HCT116 (cell line): ENCODE data around the gene CARD9. TPM values are rescaled to one million over a fixed set of nuclear protein-coding genes. Genes with fewer than 3 reads are reported as not detected.

ENCODE experiments used
- ATAC-seq: fragments of 200-7000 bp; cut with Tn5 transposase; 2 replicates; pipeline ENCODE4 v1.9.1; 2020; ENCODE audit warnings: mild to moderate bottlenecking, moderate library complexity
- BruUV-seq: library from RNA; stranded (reverse); fragments of 400-500 nt; replicated peaks from 2 replicates; lab custom pipeline; 2021; lab: Mats Ljungman, UMichigan
- CTCF ChIA-PET: fragments of 300-600 bp; sonication (Branson Sonifier 250); formaldehyde crosslinking; loops from one replicate; lab custom pipeline; 2021; ENCODE audit warnings: antibody characterized with exemption; lab: Charles Lee
- POLR2A ChIA-PET: fragments of 300-600, 350-600 bp; sonication (Branson Sonifier 250); formaldehyde crosslinking; loops from one replicate; lab custom pipeline; 2021; ENCODE audit warnings: antibody characterized with exemption; lab: Charles Lee
- RAD21 ChIA-PET, 2 experiments: fragments of 300-600 bp; sonication (Branson Sonifier 250); formaldehyde crosslinking; loops; one replicate each; lab custom pipeline; 2023; ENCODE audit warnings: low total read pairs in 2 of 2; ENCODE audit not compliant: uncharacterized antibody in 2 of 2, unreplicated experiment in 2 of 2, low non-redundant PET in 1 of 2; lab: Charles Lee
- DNase-seq: peaks from one replicate; pipeline ENCODE4 v3.0.0-alpha.2; 2010; ENCODE audit warnings: low read depth, low spot score
- H2AFZ ChIP-seq: fragments of 200-600 bp; shearing (Covaris generic), sonication (generic); 2 replicates; pipeline ENCODE4 v1.6.1; 2017; ENCODE audit warnings: low read depth, mixed run types, mixed read lengths, antibody characterized with exemption, low read length; ENCODE audit not compliant: poor library complexity, severe bottlenecking
- H3K27ac ChIP-seq: 2 replicates; pipeline ENCODE4 v1.5.1; 2012; ENCODE audit warnings: low read depth, low read length
- H3K27me3 ChIP-seq: fragments of 200-600 bp; sonication (generic); 2 replicates; pipeline ENCODE4 v1.6.1; 2016; ENCODE audit warnings: mixed run types, low read length, mixed read lengths; ENCODE audit not compliant: insufficient read depth
- H3K36me3 ChIP-seq, 2 experiments: fragments of 200-500 bp in 1 of 2; fragments of 200-600 bp in 1 of 2; sonication (Bioruptor generic) in 1 of 2; sonication (generic) in 1 of 2; 2 replicates each; pipeline versions ENCODE4 v1.5.1 to v1.6.1; 2014 to 2016; ENCODE audit warnings: low read length in 2 of 2, inconsistent platforms in 1 of 2, mixed read lengths in 1 of 2, mixed run types in 1 of 2; ENCODE audit not compliant: insufficient read depth in 2 of 2, control insufficient read depth in 1 of 2
- H3K4me1 ChIP-seq, 2 experiments: fragments of 200-600 bp in 1 of 2; sonication (generic) in 1 of 2; 2 replicates each; pipeline versions ENCODE4 v1.5.1 to v1.6.1; 2012 to 2017; ENCODE audit warnings: low read length in 2 of 2, inconsistent platforms in 1 of 2, mild to moderate bottlenecking in 1 of 2, mixed read lengths in 1 of 2, mixed run types in 1 of 2, moderate library complexity in 1 of 2; ENCODE audit not compliant: insufficient read depth in 2 of 2, control insufficient read depth in 1 of 2
- H3K4me2 ChIP-seq: fragments of 200-600 bp; sonication (generic); 2 replicates; pipeline ENCODE4 v1.6.1; 2017; ENCODE audit warnings: mixed run types, low read length, mixed read lengths
- H3K4me3 ChIP-seq, 2 experiments: fragments of 200-600 bp in 1 of 2; sonication (generic) in 1 of 2; replicated peaks in 1 of 2; 2 replicates each; pipeline ENCODE4 v1.5.1; 2011 to 2016; ENCODE audit warnings: low read length in 2 of 2, control low read depth in 1 of 2, low read depth in 1 of 2, mild to moderate bottlenecking in 1 of 2, mixed read lengths in 1 of 2, mixed run types in 1 of 2
- H3K79me2 ChIP-seq: fragments of 200-600 bp; sonication (generic); 2 replicates; pipeline ENCODE4 v1.6.1; 2017; ENCODE audit warnings: mild to moderate bottlenecking, mixed run types, low read length, moderate library complexity, mixed read lengths; ENCODE audit not compliant: insufficient read depth
- H3K9ac ChIP-seq: fragments of 200-600 bp; sonication (generic); 2 replicates; pipeline ENCODE4 v1.6.1; 2016; ENCODE audit warnings: low read length, mixed read lengths
- H3K9me2 ChIP-seq: fragments of 200-600 bp; sonication (generic), shearing (Covaris generic); 2 replicates; pipeline ENCODE4 v1.6.1; 2017; ENCODE audit warnings: mixed run types, mild to moderate bottlenecking, moderate library complexity; ENCODE audit not compliant: insufficient read depth
- H3K9me3 ChIP-seq, 2 experiments: fragments of 200-500 bp in 1 of 2; fragments of 200-600 bp in 1 of 2; sonication (Bioruptor generic) in 1 of 2; sonication (generic) in 1 of 2; 2 replicates each; pipeline ENCODE4 v1.6.1; 2014 to 2017; ENCODE audit warnings: low read length in 2 of 2, mixed read lengths in 2 of 2, inconsistent platforms in 1 of 2, low read depth in 1 of 2, mild to moderate bottlenecking in 1 of 2, mixed run types in 1 of 2, moderate library complexity in 1 of 2; ENCODE audit not compliant: control insufficient read depth in 1 of 2, insufficient read depth in 1 of 2
- H4K20me1 ChIP-seq: fragments of 200-600 bp; sonication (generic), shearing (Covaris generic); 2 replicates; pipeline ENCODE4 v1.6.1; 2017; ENCODE audit warnings: mixed run types, mild to moderate bottlenecking, moderate library complexity; ENCODE audit not compliant: insufficient read depth
- CEBPB ChIP-seq: IDR thresholded peaks from 2 replicates; pipeline ENCODE4 v1.6.1; 2012; ENCODE audit warnings: low read depth
- EGR1 ChIP-seq: IDR thresholded peaks from 2 replicates; pipeline ENCODE4 v1.6.1; 2012; ENCODE audit warnings: low read depth
- FOSL1 ChIP-seq: IDR thresholded peaks from 2 replicates; pipeline ENCODE4 v1.6.1; 2012; ENCODE audit warnings: low read depth
- JUND ChIP-seq: IDR thresholded peaks from 2 replicates; pipeline ENCODE4 v1.6.1; 2012
- POLR2AphosphoS5 ChIP-seq: IDR thresholded peaks from 2 replicates; pipeline ENCODE4 v1.6.1; 2011; ENCODE audit warnings: mild to moderate bottlenecking, low read depth, low read length, moderate library complexity
- SIN3A ChIP-seq: IDR thresholded peaks from 2 replicates; pipeline ENCODE4 v1.6.1; 2012; ENCODE audit warnings: low read depth
- TCF7L2 ChIP-seq: IDR thresholded peaks from 2 replicates; pipeline ENCODE4 v1.7.0; 2011; ENCODE audit warnings: borderline replicate concordance, inconsistent platforms; ENCODE audit not compliant: insufficient read depth, insufficient read length; ENCODE audit errors: extremely low read depth
- YY1 ChIP-seq: IDR thresholded peaks from 2 replicates; pipeline ENCODE4 v1.6.1; 2011; ENCODE audit warnings: low read length, low read depth, moderate library complexity, mild to moderate bottlenecking; ENCODE audit not compliant: insufficient replicate concordance; ENCODE audit errors: extremely low read depth
- intact Hi-C: fragments of 100-400 bp; cut with micrococcal nuclease; formaldehyde crosslinking; loops from 2 replicates; pipeline ENCODE4 v1.10.0; 2022
- total RNA-seq: library from RNA; stranded (reverse); gene quantifications from one replicate; pipeline ENCODE4 v1.2.1, GENCODE V29; 2021; ENCODE audit not compliant: unreplicated experiment
- TF ChIP-seq, protein P1 (sequence below): IDR thresholded peaks from 2 replicates; pipeline ENCODE4 v1.6.1; 2011; ENCODE audit warnings: mild to moderate bottlenecking, low read length, moderate library complexity; ENCODE audit not compliant: insufficient replicate concordance; ENCODE audit errors: extremely low read depth
- TF ChIP-seq, protein P2 (sequence below), 3 experiments: fragments of 200-600 bp in 1 of 3; sonication (generic) in 1 of 3; IDR thresholded peaks in 2 of 3; conservative IDR thresholded peaks in 1 of 3; 2 replicates each; pipeline ENCODE4 v1.5.1; 2012 to 2017; ENCODE audit warnings: low read depth in 2 of 3, low read length in 2 of 3, antibody characterized with exemption in 1 of 3, borderline replicate concordance in 1 of 3, control low read depth in 1 of 3, mild to moderate bottlenecking in 1 of 3, mixed read lengths in 1 of 3, mixed run types in 1 of 3, moderate library complexity in 1 of 3; ENCODE audit not compliant: insufficient read depth in 1 of 3

Gene CARD9
- total RNA-seq, 1 experiment from 2014 or later = 1.2 TPM

GRCh38 chr9:136395020-136395340 is 21.5 kb upstream of the CARD9 start:
- no peak for TF ChIP-seq JUND
- TF ChIP-seq, protein P1, sequence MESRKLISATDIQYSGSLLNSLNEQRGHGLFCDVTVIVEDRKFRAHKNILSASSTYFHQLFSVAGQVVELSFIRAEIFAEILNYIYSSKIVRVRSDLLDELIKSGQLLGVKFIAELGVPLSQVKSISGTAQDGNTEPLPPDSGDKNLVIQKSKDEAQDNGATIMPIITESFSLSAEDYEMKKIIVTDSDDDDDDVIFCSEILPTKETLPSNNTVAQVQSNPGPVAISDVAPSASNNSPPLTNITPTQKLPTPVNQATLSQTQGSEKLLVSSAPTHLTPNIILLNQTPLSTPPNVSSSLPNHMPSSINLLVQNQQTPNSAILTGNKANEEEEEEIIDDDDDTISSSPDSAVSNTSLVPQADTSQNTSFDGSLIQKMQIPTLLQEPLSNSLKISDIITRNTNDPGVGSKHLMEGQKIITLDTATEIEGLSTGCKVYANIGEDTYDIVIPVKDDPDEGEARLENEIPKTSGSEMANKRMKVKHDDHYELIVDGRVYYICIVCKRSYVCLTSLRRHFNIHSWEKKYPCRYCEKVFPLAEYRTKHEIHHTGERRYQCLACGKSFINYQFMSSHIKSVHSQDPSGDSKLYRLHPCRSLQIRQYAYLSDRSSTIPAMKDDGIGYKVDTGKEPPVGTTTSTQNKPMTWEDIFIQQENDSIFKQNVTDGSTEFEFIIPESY = no peak
- no peak for TF ChIP-seq CEBPB
- TF ChIP-seq POLR2AphosphoS5 = no peak
- no peak for TF ChIP-seq TCF7L2
- TF ChIP-seq SIN3A = no peak
- H3K4me2 ChIP-seq = no peak overlapping the region
- H3K27ac ChIP-seq = no peak overlapping the region
- DNase-seq = no peak
- no peaks in the 10 kb centered on the region for H4K20me1 ChIP-seq
- intact Hi-C loops = no loop called here
- H3K9ac ChIP-seq = no peak overlapping the region
- BruUV-seq = no TSS peak
- no peak overlapping the region for H2AFZ ChIP-seq
- ATAC-seq = no peak
- peaks cover 7 to 9% of the 10 kb centered on the region in 2 experiments for H3K4me1 ChIP-seq
- ChIA-PET POLR2A (no interaction called here), RAD21 (no interaction called here), CTCF (no interaction called here)
- H3K9me2 ChIP-seq = no peaks in the 10 kb centered on the region
- no peaks in the 10 kb centered on the region for H3K27me3 ChIP-seq
- no peaks in the 10 kb centered on the region for H3K9me3 ChIP-seq
- no peak overlapping the region for H3K4me3 ChIP-seq
- peaks cover 60% of the 10 kb centered on the region for H3K79me2 ChIP-seq
- peaks cover 45 to 61% of the 10 kb centered on the region in 2 experiments for H3K36me3 ChIP-seq

DNA sequence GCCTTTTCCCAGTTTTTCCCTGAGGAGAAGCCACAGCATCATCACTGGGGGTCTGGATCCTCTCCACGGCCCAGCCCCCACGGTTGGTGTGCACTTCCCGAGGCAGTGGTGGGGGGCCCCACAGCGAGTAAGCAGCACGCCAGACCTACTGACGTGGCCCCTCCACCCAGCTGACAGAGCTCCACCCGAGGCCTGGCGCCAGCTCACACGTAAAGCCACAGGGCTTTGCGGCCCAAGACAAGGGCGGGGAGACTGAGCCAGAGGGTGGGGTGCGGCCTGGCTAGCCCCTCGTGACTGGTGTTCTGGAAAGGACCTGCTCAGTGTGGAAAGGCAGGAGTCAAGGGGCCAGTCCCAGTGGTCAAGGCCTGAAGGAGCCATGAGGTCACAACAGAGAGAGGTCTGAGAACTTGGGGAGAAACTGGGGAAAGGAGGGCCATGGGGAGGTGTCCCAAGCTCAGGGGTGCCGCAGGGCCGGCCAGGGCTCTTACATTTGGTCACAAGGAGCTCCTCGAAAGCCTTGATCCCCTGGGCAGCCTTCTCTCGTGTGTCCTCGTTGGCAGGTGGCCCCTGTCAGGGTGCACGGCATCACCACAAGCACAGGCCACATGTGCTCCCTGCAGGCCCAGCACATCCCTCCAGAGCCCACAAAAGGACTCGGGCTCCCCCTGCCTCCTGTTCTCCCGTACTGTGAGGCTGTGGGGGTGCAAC is 21.0 kb upstream of the CARD9 start:
- Histone ChIP-seq H3K36me3 (peaks cover 47 to 64% of the 10 kb centered on the region in 2 experiments), H3K27ac (no peak overlapping the region), H3K4me2 (no peak overlapping the region), H3K27me3 (no peaks in the 10 kb centered on the region), H4K20me1 (no peaks in the 10 kb centered on the region), H3K9ac (no peak overlapping the region), H3K4me3 (no peak overlapping the region), H2AFZ (no peak overlapping the region), H3K79me2 (peaks cover 55% of the 10 kb centered on the region), H3K9me2 (no peaks in the 10 kb centered on the region), H3K4me1 (peaks cover 7 to 9% of the 10 kb centered on the region in 2 experiments), H3K9me3 (no peaks in the 10 kb centered on the region)
- DNase-seq (no peak), ATAC-seq (no peak)
- TF ChIP-seq EGR1 = no peak
- no peak for TF ChIP-seq YY1
- TF ChIP-seq, protein P2, sequence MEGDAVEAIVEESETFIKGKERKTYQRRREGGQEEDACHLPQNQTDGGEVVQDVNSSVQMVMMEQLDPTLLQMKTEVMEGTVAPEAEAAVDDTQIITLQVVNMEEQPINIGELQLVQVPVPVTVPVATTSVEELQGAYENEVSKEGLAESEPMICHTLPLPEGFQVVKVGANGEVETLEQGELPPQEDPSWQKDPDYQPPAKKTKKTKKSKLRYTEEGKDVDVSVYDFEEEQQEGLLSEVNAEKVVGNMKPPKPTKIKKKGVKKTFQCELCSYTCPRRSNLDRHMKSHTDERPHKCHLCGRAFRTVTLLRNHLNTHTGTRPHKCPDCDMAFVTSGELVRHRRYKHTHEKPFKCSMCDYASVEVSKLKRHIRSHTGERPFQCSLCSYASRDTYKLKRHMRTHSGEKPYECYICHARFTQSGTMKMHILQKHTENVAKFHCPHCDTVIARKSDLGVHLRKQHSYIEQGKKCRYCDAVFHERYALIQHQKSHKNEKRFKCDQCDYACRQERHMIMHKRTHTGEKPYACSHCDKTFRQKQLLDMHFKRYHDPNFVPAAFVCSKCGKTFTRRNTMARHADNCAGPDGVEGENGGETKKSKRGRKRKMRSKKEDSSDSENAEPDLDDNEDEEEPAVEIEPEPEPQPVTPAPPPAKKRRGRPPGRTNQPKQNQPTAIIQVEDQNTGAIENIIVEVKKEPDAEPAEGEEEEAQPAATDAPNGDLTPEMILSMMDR (IDR thresholded peaks at IDR 0.05 in 2 of 3, conservative IDR thresholded peaks at IDR 0.05 in 1 of 3; ENCODE audit: borderline replicate concordance in 1 of 3, insufficient read depth in 1 of 3, low read depth in 2 of 3, low read length in 2 of 3) = no peak
- no peak for TF ChIP-seq FOSL1
- no TSS peak for BruUV-seq
- CTCF ChIA-PET = no interaction called here
- POLR2A ChIA-PET = no interaction called here
- RAD21 ChIA-PET = no interaction called here
- intact Hi-C loops = no loop called here
